ENCODE measurements around the gene HLF.
"Not testable (repeated sequence)": the region's sequence is repeated elsewhere in the genome, so short reads cannot be mapped to it uniquely, and the experiment has no call there.

The HLF gene

GRCh38 chr17:55323518-55324295, 58.9 kb downstream of the HLF start:
- H3K4me1 ChIP-seq: no peaks in the 10 kb centered on the region
- in situ Hi-C loops (cut with MboI; ENCODE audit: low sequenced_read_pairs): no loop called here

GRCh38 chr17:55324296-55324978, 59.7 kb downstream of the HLF start:
- Histone ChIP-seq H3K9me3 (no peaks in the 10 kb centered on the region), H3K36me3 (replicated peaks) (no peaks in the 10 kb centered on the region), H3K4me3 (no peak overlapping the region), H3K27me3 (ENCODE audit: low read depth) (no peaks in the 10 kb centered on the region), H3K4me1 (no peaks in the 10 kb centered on the region)
- no peak for DNase-seq (ENCODE audit: low spot score in 2 of 2)
- in situ Hi-C loops (cut with MboI; ENCODE audit: low sequenced_read_pairs): no loop called here

More at GRCh38 chr17:55323518-55324295, 58.9 kb downstream of the HLF start:
- no peak for DNase-seq (ENCODE audit: low spot score in 2 of 2)
- no peaks in the 10 kb centered on the region for H3K36me3 ChIP-seq (replicated peaks)
- no peaks in the 10 kb centered on the region for H3K9me3 ChIP-seq
- H3K27me3 ChIP-seq (ENCODE audit: low read depth): no peaks in the 10 kb centered on the region
- no peak overlapping the region for H3K4me3 ChIP-seq

- DNase-seq (ENCODE audit: low spot score in 2 of 2): no peak
- no peak overlapping the region for H3K4me3 ChIP-seq
- H3K27me3 ChIP-seq (ENCODE audit: low read depth): no peaks in the 10 kb centered on the region
- H3K4me1 ChIP-seq: no peaks in the 10 kb centered on the region
- H3K9me3 ChIP-seq: no peaks in the 10 kb centered on the region
- no peaks in the 10 kb centered on the region for H3K36me3 ChIP-seq (replicated peaks)
- in situ Hi-C loops (cut with MboI; ENCODE audit: low sequenced_read_pairs): no loop called here
These were observed 60.6 kb downstream of the HLF start for GRCh38 chr17:55325406-55325805.

- Histone ChIP-seq H3K27me3 (ENCODE audit: low read depth) (no peaks in the 10 kb centered on the region), H3K36me3 (replicated peaks) (no peaks in the 10 kb centered on the region), H3K4me1 (no peaks in the 10 kb centered on the region), H3K9me3 (no peaks in the 10 kb centered on the region), H3K4me3 (no peak overlapping the region)
- in situ Hi-C loops (cut with MboI; ENCODE audit: low sequenced_read_pairs): no loop called here
- no peak for DNase-seq (ENCODE audit: low spot score in 2 of 2)
These were observed 61.3 kb downstream of the HLF start for GRCh38 chr17:55326030-55326429.

- no peak overlapping the region for H3K4me3 ChIP-seq
- no peaks in the 10 kb centered on the region for H3K4me1 ChIP-seq
- in situ Hi-C loops (cut with MboI; ENCODE audit: low sequenced_read_pairs): no loop called here
- no peaks in the 10 kb centered on the region for H3K36me3 ChIP-seq (replicated peaks)
- no peaks in the 10 kb centered on the region for H3K9me3 ChIP-seq
- no peaks in the 10 kb centered on the region for H3K27me3 ChIP-seq (ENCODE audit: low read depth)
- DNase-seq (ENCODE audit: low spot score in 2 of 2): no peak
These were observed 62.7 kb downstream of the HLF start for GRCh38 chr17:55327225-55328088.

- H3K36me3 ChIP-seq (replicated peaks); H3K4me3 ChIP-seq; in situ Hi-C loops (cut with MboI; ENCODE audit: low sequenced_read_pairs); DNase-seq (ENCODE audit: low spot score in 2 of 2); H3K27me3 ChIP-seq (ENCODE audit: low read depth); H3K9me3 ChIP-seq; H3K4me1 ChIP-seq: not testable (repeated sequence)
These were observed 63.8 kb downstream of the HLF start for GRCh38 chr17:55328514-55328913.

- Histone ChIP-seq H3K27me3 (ENCODE audit: low read depth) (no peaks in the 10 kb centered on the region), H3K9me3 (no peaks in the 10 kb centered on the region), H3K4me3 (no peak overlapping the region), H3K36me3 (replicated peaks) (no peaks in the 10 kb centered on the region), H3K4me1 (no peaks in the 10 kb centered on the region)
- in situ Hi-C loops (cut with MboI; ENCODE audit: low sequenced_read_pairs): no loop called here
- DNase-seq (ENCODE audit: low spot score in 2 of 2): no peak
These were observed 65.7 kb downstream of the HLF start for GRCh38 chr17:55330344-55330933.

GRCh38 chr17:55332296-55333041, 67.7 kb downstream of the HLF start:
- in situ Hi-C loops (cut with MboI; ENCODE audit: low sequenced_read_pairs): no loop called here
- H3K4me3 ChIP-seq: no peak overlapping the region
- no peaks in the 10 kb centered on the region for H3K27me3 ChIP-seq (ENCODE audit: low read depth)
- H3K9me3 ChIP-seq: no peaks in the 10 kb centered on the region
- no peaks in the 10 kb centered on the region for H3K4me1 ChIP-seq
- H3K36me3 ChIP-seq (replicated peaks): no peaks in the 10 kb centered on the region
- no peak for DNase-seq (ENCODE audit: low spot score in 2 of 2)

GRCh38 chr17:55334285-55334684, 69.5 kb downstream of the HLF start:
- Histone ChIP-seq H3K9me3 (no peaks in the 10 kb centered on the region), H3K36me3 (replicated peaks) (no peaks in the 10 kb centered on the region), H3K27me3 (ENCODE audit: low read depth) (0 out of 2 replicates have a peak, but pooled peaks cover 2% of the 10 kb centered on the region), H3K4me3 (no peak overlapping the region), H3K4me1 (no peaks in the 10 kb centered on the region)
- in situ Hi-C loops (cut with MboI; ENCODE audit: low sequenced_read_pairs): no loop called here
- DNase-seq (ENCODE audit: low spot score in 2 of 2): no peak

- in situ Hi-C loops (cut with MboI; ENCODE audit: low sequenced_read_pairs): no loop called here
- Histone ChIP-seq H3K27me3 (ENCODE audit: low read depth) (peaks cover 4% of the 10 kb centered on the region; the same call in 1 of the 2 replicates), H3K36me3 (replicated peaks) (no peaks in the 10 kb centered on the region), H3K4me3 (no peak overlapping the region), H3K9me3 (no peaks in the 10 kb centered on the region), H3K4me1 (no peaks in the 10 kb centered on the region)
- no peak for DNase-seq (ENCODE audit: low spot score in 2 of 2)
These were observed 70.3 kb downstream of the HLF start for GRCh38 chr17:55334881-55335540.

GRCh38 chr17:55335625-55336024, 70.9 kb downstream of the HLF start:
- no peaks in the 10 kb centered on the region for H3K9me3 ChIP-seq
- no peaks in the 10 kb centered on the region for H3K36me3 ChIP-seq (replicated peaks)
- no peak overlapping the region for H3K4me3 ChIP-seq
- in situ Hi-C loops (cut with MboI; ENCODE audit: low sequenced_read_pairs): no loop called here
- peaks cover 4% of the 10 kb centered on the region; the same call in 1 of the 2 replicates for H3K27me3 ChIP-seq (ENCODE audit: low read depth)
- H3K4me1 ChIP-seq: no peaks in the 10 kb centered on the region
- no peak for DNase-seq (ENCODE audit: low spot score in 2 of 2)

GRCh38 chr17:55336426-55336825, 71.7 kb downstream of the HLF start:
- no peaks in the 10 kb centered on the region for H3K9me3 ChIP-seq
- DNase-seq (ENCODE audit: low spot score in 2 of 2): no peak
- no peaks in the 10 kb centered on the region for H3K36me3 ChIP-seq (replicated peaks)
- H3K4me1 ChIP-seq: no peaks in the 10 kb centered on the region
- no peak overlapping the region for H3K4me3 ChIP-seq
- in situ Hi-C loops (cut with MboI; ENCODE audit: low sequenced_read_pairs): no loop called here
- H3K27me3 ChIP-seq (ENCODE audit: low read depth): peaks cover 4% of the 10 kb centered on the region; the same call in 1 of the 2 replicates

Data from HAP-1 (cell line).